Measurements from ENCODE around the gene RARS2. TPM values are rescaled to one million over a fixed set of nuclear protein-coding genes. Genes with fewer than 3 reads are reported as not detected.

The RARS2 gene
- total and polyA plus RNA-seq, 2 experiments from 2014 or later = 31.8 to 38.5 TPM

DNA sequence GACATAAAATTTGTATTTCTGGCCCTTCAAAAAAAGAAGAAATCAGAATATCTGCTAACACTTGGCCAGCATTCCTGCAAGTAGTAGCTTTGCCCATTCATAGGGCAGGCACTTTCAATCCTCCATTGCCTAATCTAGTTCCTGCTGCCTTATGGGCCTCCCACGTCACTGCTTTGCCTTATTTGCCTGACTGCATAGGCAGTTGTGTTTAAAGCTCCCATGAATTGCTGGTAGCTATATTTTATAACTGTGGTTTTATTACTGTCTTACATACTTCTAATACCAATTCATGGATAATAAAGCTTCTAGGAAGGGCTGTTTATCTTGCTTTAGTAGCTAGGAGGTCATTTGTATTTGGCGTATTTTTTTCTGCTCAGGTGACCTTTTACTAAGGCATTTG is 124.7 kb downstream of the RARS2 start:
- ATAC-seq = no peak
- peaks cover 4% of the 10 kb centered on the region; the same call in 2 of the 3 replicates for H3K4me1 Mint-ChIP-seq
- no peak for DNase-seq (ENCODE audit: low spot score)
- Histone ChIP-seq H4K20me1 (replicated peaks; ENCODE audit: insufficient read depth) (no peaks in the 10 kb centered on the region), H3K27ac (ENCODE audit: low read depth) (no peak overlapping the region), H3K4me3 (no peak overlapping the region), H3F3A (replicated peaks; ENCODE audit: low read depth) (no peaks in the 10 kb centered on the region), H2AFZ (no peak overlapping the region), H3K27me3 (ENCODE audit: insufficient read depth) (no peaks in the 10 kb centered on the region), H3K36me3 (ENCODE audit: insufficient read depth) (no peaks in the 10 kb centered on the region), H3K4me1 (ENCODE audit: insufficient read depth) (no peaks in the 10 kb centered on the region), H3K4me2 (no peak overlapping the region), H3K79me2 (replicated peaks; ENCODE audit: insufficient read depth) (no peaks in the 10 kb centered on the region), H3K9me2 (ENCODE audit: insufficient read depth) (no peaks in the 10 kb centered on the region)
- TF ChIP-seq POLR2AphosphoS5 (IDR thresholded peaks at IDR 0.05; ENCODE audit: low read depth) (no peak), CREB1 (CRISPR knock-in tag; IDR thresholded peaks at IDR 0.05; ENCODE audit: low read depth) (no peak), EZH2phosphoT487 (IDR thresholded peaks at IDR 0.05; ENCODE audit: unreplicated experiment) (no peak), JUNB (IDR thresholded peaks at IDR 0.05; ENCODE audit: unreplicated experiment) (no peak), ZNF114 (CRISPR knock-in tag; IDR thresholded peaks at IDR 0.05) (no peak), EZH2 (IDR thresholded peaks at IDR 0.05; ENCODE audit: low read depth, unreplicated experiment) (no peak), NANOG (IDR thresholded peaks at IDR 0.05; ENCODE audit: borderline replicate concordance) (no peak), ZNF331 (CRISPR knock-in tag; IDR thresholded peaks at IDR 0.05; ENCODE audit: low read depth) (no peak), STAT1 (IDR thresholded peaks at IDR 0.05; ENCODE audit: unreplicated experiment) (no peak)
- TF ChIP-seq, protein P1, sequence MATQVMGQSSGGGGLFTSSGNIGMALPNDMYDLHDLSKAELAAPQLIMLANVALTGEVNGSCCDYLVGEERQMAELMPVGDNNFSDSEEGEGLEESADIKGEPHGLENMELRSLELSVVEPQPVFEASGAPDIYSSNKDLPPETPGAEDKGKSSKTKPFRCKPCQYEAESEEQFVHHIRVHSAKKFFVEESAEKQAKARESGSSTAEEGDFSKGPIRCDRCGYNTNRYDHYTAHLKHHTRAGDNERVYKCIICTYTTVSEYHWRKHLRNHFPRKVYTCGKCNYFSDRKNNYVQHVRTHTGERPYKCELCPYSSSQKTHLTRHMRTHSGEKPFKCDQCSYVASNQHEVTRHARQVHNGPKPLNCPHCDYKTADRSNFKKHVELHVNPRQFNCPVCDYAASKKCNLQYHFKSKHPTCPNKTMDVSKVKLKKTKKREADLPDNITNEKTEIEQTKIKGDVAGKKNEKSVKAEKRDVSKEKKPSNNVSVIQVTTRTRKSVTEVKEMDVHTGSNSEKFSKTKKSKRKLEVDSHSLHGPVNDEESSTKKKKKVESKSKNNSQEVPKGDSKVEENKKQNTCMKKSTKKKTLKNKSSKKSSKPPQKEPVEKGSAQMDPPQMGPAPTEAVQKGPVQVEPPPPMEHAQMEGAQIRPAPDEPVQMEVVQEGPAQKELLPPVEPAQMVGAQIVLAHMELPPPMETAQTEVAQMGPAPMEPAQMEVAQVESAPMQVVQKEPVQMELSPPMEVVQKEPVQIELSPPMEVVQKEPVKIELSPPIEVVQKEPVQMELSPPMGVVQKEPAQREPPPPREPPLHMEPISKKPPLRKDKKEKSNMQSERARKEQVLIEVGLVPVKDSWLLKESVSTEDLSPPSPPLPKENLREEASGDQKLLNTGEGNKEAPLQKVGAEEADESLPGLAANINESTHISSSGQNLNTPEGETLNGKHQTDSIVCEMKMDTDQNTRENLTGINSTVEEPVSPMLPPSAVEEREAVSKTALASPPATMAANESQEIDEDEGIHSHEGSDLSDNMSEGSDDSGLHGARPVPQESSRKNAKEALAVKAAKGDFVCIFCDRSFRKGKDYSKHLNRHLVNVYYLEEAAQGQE (IDR thresholded peaks at IDR 0.05; ENCODE audit: unreplicated experiment) = no peak
- TF ChIP-seq, protein P2, sequence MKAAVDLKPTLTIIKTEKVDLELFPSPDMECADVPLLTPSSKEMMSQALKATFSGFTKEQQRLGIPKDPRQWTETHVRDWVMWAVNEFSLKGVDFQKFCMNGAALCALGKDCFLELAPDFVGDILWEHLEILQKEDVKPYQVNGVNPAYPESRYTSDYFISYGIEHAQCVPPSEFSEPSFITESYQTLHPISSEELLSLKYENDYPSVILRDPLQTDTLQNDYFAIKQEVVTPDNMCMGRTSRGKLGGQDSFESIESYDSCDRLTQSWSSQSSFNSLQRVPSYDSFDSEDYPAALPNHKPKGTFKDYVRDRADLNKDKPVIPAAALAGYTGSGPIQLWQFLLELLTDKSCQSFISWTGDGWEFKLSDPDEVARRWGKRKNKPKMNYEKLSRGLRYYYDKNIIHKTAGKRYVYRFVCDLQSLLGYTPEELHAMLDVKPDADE (IDR thresholded peaks at IDR 0.05) = no peak
- TF ChIP-seq, protein P3, sequence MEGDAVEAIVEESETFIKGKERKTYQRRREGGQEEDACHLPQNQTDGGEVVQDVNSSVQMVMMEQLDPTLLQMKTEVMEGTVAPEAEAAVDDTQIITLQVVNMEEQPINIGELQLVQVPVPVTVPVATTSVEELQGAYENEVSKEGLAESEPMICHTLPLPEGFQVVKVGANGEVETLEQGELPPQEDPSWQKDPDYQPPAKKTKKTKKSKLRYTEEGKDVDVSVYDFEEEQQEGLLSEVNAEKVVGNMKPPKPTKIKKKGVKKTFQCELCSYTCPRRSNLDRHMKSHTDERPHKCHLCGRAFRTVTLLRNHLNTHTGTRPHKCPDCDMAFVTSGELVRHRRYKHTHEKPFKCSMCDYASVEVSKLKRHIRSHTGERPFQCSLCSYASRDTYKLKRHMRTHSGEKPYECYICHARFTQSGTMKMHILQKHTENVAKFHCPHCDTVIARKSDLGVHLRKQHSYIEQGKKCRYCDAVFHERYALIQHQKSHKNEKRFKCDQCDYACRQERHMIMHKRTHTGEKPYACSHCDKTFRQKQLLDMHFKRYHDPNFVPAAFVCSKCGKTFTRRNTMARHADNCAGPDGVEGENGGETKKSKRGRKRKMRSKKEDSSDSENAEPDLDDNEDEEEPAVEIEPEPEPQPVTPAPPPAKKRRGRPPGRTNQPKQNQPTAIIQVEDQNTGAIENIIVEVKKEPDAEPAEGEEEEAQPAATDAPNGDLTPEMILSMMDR (conservative IDR thresholded peaks at IDR 0.05; ENCODE audit: low read depth in 2 of 2) = no peak
- TF ChIP-seq, protein P4, sequence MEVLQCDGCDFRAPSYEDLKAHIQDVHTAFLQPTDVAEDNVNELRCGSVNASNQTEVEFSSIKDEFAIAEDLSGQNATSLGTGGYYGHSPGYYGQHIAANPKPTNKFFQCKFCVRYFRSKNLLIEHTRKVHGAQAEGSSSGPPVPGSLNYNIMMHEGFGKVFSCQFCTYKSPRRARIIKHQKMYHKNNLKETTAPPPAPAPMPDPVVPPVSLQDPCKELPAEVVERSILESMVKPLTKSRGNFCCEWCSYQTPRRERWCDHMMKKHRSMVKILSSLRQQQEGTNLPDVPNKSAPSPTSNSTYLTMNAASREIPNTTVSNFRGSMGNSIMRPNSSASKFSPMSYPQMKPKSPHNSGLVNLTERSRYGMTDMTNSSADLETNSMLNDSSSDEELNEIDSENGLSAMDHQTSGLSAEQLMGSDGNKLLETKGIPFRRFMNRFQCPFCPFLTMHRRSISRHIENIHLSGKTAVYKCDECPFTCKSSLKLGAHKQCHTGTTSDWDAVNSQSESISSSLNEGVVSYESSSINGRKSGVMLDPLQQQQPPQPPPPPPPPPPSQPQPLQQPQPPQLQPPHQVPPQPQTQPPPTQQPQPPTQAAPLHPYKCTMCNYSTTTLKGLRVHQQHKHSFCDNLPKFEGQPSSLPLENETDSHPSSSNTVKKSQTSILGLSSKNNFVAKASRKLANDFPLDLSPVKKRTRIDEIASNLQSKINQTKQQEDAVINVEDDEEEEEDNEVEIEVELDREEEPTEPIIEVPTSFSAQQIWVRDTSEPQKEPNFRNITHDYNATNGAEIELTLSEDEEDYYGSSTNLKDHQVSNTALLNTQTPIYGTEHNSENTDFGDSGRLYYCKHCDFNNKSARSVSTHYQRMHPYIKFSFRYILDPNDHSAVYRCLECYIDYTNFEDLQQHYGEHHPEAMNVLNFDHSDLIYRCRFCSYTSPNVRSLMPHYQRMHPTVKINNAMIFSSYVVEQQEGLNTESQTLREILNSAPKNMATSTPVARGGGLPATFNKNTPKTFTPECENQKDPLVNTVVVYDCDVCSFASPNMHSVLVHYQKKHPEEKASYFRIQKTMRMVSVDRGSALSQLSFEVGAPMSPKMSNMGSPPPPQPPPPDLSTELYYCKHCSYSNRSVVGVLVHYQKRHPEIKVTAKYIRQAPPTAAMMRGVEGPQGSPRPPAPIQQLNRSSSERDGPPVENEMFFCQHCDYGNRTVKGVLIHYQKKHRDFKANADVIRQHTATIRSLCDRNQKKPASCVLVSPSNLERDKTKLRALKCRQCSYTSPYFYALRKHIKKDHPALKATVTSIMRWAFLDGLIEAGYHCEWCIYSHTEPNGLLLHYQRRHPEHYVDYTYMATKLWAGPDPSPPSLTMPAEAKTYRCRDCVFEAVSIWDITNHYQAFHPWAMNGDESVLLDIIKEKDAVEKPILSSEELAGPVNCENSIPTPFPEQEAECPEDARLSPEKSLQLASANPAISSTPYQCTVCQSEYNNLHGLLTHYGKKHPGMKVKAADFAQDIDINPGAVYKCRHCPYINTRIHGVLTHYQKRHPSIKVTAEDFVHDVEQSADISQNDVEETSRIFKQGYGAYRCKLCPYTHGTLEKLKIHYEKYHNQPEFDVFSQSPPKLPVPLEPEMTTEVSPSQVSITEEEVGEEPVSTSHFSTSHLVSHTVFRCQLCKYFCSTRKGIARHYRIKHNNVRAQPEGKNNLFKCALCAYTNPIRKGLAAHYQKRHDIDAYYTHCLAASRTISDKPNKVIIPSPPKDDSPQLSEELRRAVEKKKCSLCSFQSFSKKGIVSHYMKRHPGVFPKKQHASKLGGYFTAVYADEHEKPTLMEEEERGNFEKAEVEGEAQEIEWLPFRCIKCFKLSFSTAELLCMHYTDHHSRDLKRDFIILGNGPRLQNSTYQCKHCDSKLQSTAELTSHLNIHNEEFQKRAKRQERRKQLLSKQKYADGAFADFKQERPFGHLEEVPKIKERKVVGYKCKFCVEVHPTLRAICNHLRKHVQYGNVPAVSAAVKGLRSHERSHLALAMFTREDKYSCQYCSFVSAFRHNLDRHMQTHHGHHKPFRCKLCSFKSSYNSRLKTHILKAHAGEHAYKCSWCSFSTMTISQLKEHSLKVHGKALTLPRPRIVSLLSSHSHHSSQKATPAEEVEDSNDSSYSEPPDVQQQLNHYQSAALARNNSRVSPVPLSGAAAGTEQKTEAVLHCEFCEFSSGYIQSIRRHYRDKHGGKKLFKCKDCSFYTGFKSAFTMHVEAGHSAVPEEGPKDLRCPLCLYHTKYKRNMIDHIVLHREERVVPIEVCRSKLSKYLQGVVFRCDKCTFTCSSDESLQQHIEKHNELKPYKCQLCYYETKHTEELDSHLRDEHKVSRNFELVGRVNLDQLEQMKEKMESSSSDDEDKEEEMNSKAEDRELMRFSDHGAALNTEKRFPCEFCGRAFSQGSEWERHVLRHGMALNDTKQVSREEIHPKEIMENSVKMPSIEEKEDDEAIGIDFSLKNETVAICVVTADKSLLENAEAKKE (CRISPR knock-in tag; IDR thresholded peaks at IDR 0.05) = no peak
- no peaks in the 10 kb centered on the region for H3K9me3 Mint-ChIP-seq
- no peak overlapping the region for H3K27ac Mint-ChIP-seq
- no peaks in the 10 kb centered on the region for H3K36me3 Mint-ChIP-seq (ENCODE audit: low read depth)
- H3K27me3 Mint-ChIP-seq (ENCODE audit: insufficient read depth, low read depth, poor library complexity) = peaks cover 1% of the 10 kb centered on the region
- no peak overlapping the region for H3K4me3 Mint-ChIP-seq
